K562 (cell line): ENCODE measurements around the gene RALGPS1. TPM values are rescaled to one million over a fixed set of nuclear protein-coding genes. Genes with fewer than 3 reads are reported as not detected.

ENCODE experiments used
- ATAC-seq: fragments of 200-7000 bp; cut with Tn5 transposase; 3 replicates; pipeline ENCODE4 v1.9.1; 2020; ENCODE audit warnings: moderate library complexity
- BruUV-seq: library from RNA; stranded (reverse); fragments of 400-500 nt; replicated peaks from 2 replicates; lab custom pipeline; 2021; lab: Mats Ljungman, UMichigan
- CTCF ChIA-PET: fragments of 300-600 bp; formaldehyde crosslinking; extraction: SDS; loops from one replicate; lab custom pipeline; 2021; ENCODE audit warnings: low intra/inter-chr PET ratio; lab: Yijun Ruan, JAX
- POLR2A ChIA-PET: fragments of 300-600, 350-650 bp; sonication (Branson Sonifier 250); formaldehyde crosslinking; extraction: SDS; loops from one replicate; lab custom pipeline; 2021; ENCODE audit warnings: antibody characterized with exemption, inconsistent platforms; lab: Yijun Ruan, JAX
- DNase-seq, 4 experiments: peaks; one replicate each; pipeline versions ENCODE4 v3.0.0 to v3.0.0-alpha.2; 2011 to 2018; ENCODE audit warnings: low spot score in 3 of 4, mixed read lengths in 3 of 4; ENCODE audit errors: extremely low read depth in 1 of 4
- FAIRE-seq: peaks from 2 replicates; lab custom pipeline; 2011; peaks lifted over from hg19 to GRCh38; lab: Jason Lieb, UNC
- H2AFZ ChIP-seq: 2 replicates; pipeline ENCODE4 v1.6.0; 2011; ENCODE audit warnings: low read depth, low read length, control low read depth, inconsistent platforms
- H3K27ac ChIP-seq: fragments of 200-600 bp; 3 replicates; pipeline ENCODE4 v1.8.0; 2011; ENCODE audit warnings: low read depth, mild to moderate bottlenecking, control low read depth, inconsistent platforms, low read length, moderate library complexity, mixed read lengths; ENCODE audit errors: extremely low read depth
- H3K27me3 ChIP-seq, 2 experiments: fragments of 300-600 bp in 1 of 2; 2 replicates in 1 of 2; 3 replicates in 1 of 2; pipeline versions ENCODE4 v1.6.0 to v1.8.0; 2011; ENCODE audit warnings: inconsistent platforms in 2 of 2, low read length in 2 of 2, mild to moderate bottlenecking in 1 of 2, mixed read lengths in 1 of 2, moderate library complexity in 1 of 2; ENCODE audit not compliant: control insufficient read depth in 2 of 2, insufficient read depth in 2 of 2
- H3K36me3 ChIP-seq: fragments of 300-600 bp; 3 replicates; pipeline ENCODE4 v1.8.0; 2011; ENCODE audit warnings: mild to moderate bottlenecking, low read length, inconsistent platforms; ENCODE audit not compliant: control insufficient read depth, insufficient read depth
- H3K4me1 ChIP-seq, 2 experiments: fragments of 200-600 bp in 1 of 2; replicated peaks in 1 of 2; 2 replicates in 1 of 2; 3 replicates in 1 of 2; pipeline versions ENCODE4 v1.5.1 to v1.8.0; 2011; ENCODE audit warnings: inconsistent platforms in 2 of 2, low read length in 2 of 2, mild to moderate bottlenecking in 1 of 2, mixed read lengths in 1 of 2, moderate library complexity in 1 of 2; ENCODE audit not compliant: control insufficient read depth in 2 of 2, insufficient read depth in 2 of 2
- H3K4me2 ChIP-seq: 2 replicates; pipeline ENCODE4 v1.6.1; 2011; ENCODE audit warnings: low read length, control low read depth, inconsistent platforms, mixed read lengths; ENCODE audit not compliant: insufficient read depth
- H3K4me3 ChIP-seq: fragments of 200-600 bp; sonication (generic), shearing (Covaris generic); 2 replicates; pipeline ENCODE4 v1.5.1; 2016; ENCODE audit warnings: control low read depth, inconsistent platforms
- H3K79me2 ChIP-seq: fragments of 200-600 bp; 3 replicates; pipeline ENCODE4 v1.8.0; 2011; ENCODE audit warnings: low read length, inconsistent platforms; ENCODE audit not compliant: control insufficient read depth, insufficient read depth
- H3K9ac ChIP-seq, 2 experiments: 2 replicates each; pipeline versions ENCODE4 v1.6.0 to v1.6.1; 2011; ENCODE audit warnings: low read depth in 2 of 2, low read length in 2 of 2, control low read depth in 1 of 2, inconsistent platforms in 1 of 2, mild to moderate bottlenecking in 1 of 2, mixed read lengths in 1 of 2; ENCODE audit not compliant: insufficient read depth in 1 of 2
- H3K9me1 ChIP-seq: one replicate; pipeline ENCODE4 v1.6.0; 2011; ENCODE audit warnings: inconsistent platforms, mild to moderate bottlenecking, low read length, moderate library complexity; ENCODE audit not compliant: control insufficient read depth, insufficient read depth
- H3K9me3 ChIP-seq: replicated peaks from 2 replicates; pipeline ENCODE4 v1.5.1; 2011; ENCODE audit warnings: low read depth, low read length, inconsistent platforms; ENCODE audit not compliant: control insufficient read depth, insufficient read depth
- H4K20me1 ChIP-seq: replicated peaks from 2 replicates; pipeline ENCODE4 v1.6.1; 2011; ENCODE audit warnings: low read length, inconsistent platforms, mixed read lengths; ENCODE audit not compliant: control insufficient read depth, insufficient read depth
- HIVEP1 ChIP-seq: fragments of 250-450 bp; sonication (Bioruptor Pico); IDR thresholded peaks from 2 replicates; pipeline ENCODE4 v1.4.0; 2020; ENCODE audit warnings: mild to moderate bottlenecking
- ILF3 ChIP-seq: fragments of 450-650 bp; IDR thresholded peaks from 2 replicates; pipeline ENCODE4 v1.6.1; 2018; ENCODE audit warnings: antibody characterized with exemption, mild to moderate bottlenecking, moderate library complexity, borderline replicate concordance
- KAT2B ChIP-seq: IDR thresholded peaks from one replicate; pipeline ENCODE4 v1.6.1; 2012; ENCODE audit warnings: low read depth, mild to moderate bottlenecking, control low read depth, inconsistent platforms, low read length, moderate library complexity
- KDM4B ChIP-seq, 2 experiments: fragments of 450-650 bp in 1 of 2; sonication (generic) in 1 of 2; IDR thresholded peaks; 2 replicates each; pipeline ENCODE4 v1.6.1; 2016 to 2017; ENCODE audit warnings: borderline replicate concordance in 2 of 2, antibody characterized with exemption in 1 of 2, low read depth in 1 of 2, mild to moderate bottlenecking in 1 of 2
- MTA2 ChIP-seq: fragments of 450-650 bp; IDR thresholded peaks from 2 replicates; pipeline ENCODE4 v1.6.1; 2016; ENCODE audit warnings: low read depth
- SPI1 ChIP-seq: IDR thresholded peaks from 2 replicates; pipeline ENCODE4 v1.6.1; 2011; ENCODE audit warnings: low read depth, low read length, control low read depth, borderline replicate concordance
- STAT5A ChIP-seq: IDR thresholded peaks from 2 replicates; pipeline ENCODE4 v1.6.1; 2012; ENCODE audit warnings: low read length, inconsistent platforms, borderline replicate concordance
- ZNF282 ChIP-seq: sonication (generic); formaldehyde crosslinking; IDR thresholded peaks from 2 replicates; pipeline ENCODE4 v1.8.1; 2023; ENCODE audit warnings: missing genetic modification reagents
- ZNF398 ChIP-seq: fragments of 250-450 bp; sonication (Bioruptor Pico); IDR thresholded peaks from 2 replicates; pipeline ENCODE4 v1.8.0; 2021; ENCODE audit warnings: moderate library complexity, mild to moderate bottlenecking, inconsistent platforms
- WGBS: fragments of 100-300 bp; shearing (Covaris generic); methylation state at CpG from one replicate; pipeline ENCODE4 v1.1.6; 2016; ENCODE audit warnings: low coverage, mixed read lengths; ENCODE audit not compliant: insufficient coverage; ENCODE audit errors: missing lambda C conversion rate; 5-methylcytosine and 5-hydroxymethylcytosine counted together
- in situ Hi-C: fragments of 300-500 bp; cut with MboI; formaldehyde crosslinking; loops from 4 replicates; pipeline ENCODE4 v1.15.0; 2018; ENCODE audit warnings: inconsistent platforms, mixed read lengths
- intact Hi-C: fragments of 100-400 bp; cut with micrococcal nuclease; formaldehyde crosslinking; loops from 2 replicates; pipeline ENCODE4 v1.14.2; 2022
- polyA plus RNA-seq, 8 experiments: library from polyadenylated mRNA; depleted of rRNA in 4 of 8; stranded (reverse) in 5 of 8; unstranded in 3 of 8; fragments of >200 nt; fragmentation: Nextera tagmentation in 2 of 8; fragmentation: Illumina TruSeq in 1 of 8; extraction: Ambion mirVana in 2 of 8; extraction: Trizol in 1 of 8; gene quantifications; 2 replicates each; pipeline versions ENCODE4 v1.2.1 to v1.2.3, GENCODE V29; 2011 to 2014; ENCODE audit warnings: inconsistent platforms in 1 of 8, missing spikeins in 1 of 8
- total RNA-seq, 7 experiments: library from RNA; depleted of rRNA in 6 of 7; stranded (reverse); fragments of >200 nt in 6 of 7; fragmentation: Illumina TruSeq in 2 of 7; extraction: Trizol in 2 of 7; gene quantifications; 2 replicates each; pipeline versions ENCODE4 v1.2.1 to v1.2.3, GENCODE V29; 2011 to 2021; ENCODE audit warnings: low replicate concordance in 1 of 7

Gene RALGPS1
- total and polyA plus RNA-seq, 9 of the 15 experiments (the other 6 are each of a cell fraction or from before 2014, with no cell fraction given): 0.04 to 2.6 (median 1.5) TPM

DNA sequence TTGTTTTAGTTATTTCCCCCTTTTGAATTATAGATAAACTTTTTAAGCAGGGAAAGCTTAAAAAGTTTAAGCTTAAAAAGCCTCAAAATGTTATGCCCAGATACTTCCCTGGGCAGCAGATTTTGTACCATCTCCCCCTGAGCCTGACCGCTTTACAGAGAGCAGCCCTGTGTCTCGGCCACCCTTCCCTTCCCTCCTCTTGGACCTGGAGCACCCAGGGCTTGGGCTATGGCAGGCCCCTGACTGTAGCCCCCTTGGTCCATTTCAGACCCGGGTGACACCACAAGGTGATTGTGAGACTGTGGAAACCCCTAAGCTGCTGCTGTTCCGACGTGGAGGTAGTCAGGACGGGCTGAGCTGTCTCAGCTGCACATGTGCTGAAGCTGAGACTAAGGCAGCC is 97.7 kb downstream of the RALGPS1 start:
- TF ChIP-seq STAT5A: no peak
- no peak for TF ChIP-seq HIVEP1 (CRISPR knock-in tag)
- TF ChIP-seq ZNF398: no peak
- TF ChIP-seq SPI1: no peak
- TF ChIP-seq ILF3: no peak
- no peak for TF ChIP-seq MTA2
- no peak for TF ChIP-seq KAT2B
- no peak for TF ChIP-seq ZNF282 (CRISPR knock-in tag)
- TF ChIP-seq KDM4B (IDR thresholded peaks at IDR 0.05; ENCODE audit: borderline replicate concordance in 2 of 2, low read depth in 1 of 2): no peak
- TF ChIP-seq, all 486 proteins: peak for 0
- no peak overlapping the region for H3K27ac ChIP-seq
- H3K4me2 ChIP-seq: no peak overlapping the region
- no peak for FAIRE-seq
- CTCF ChIA-PET: no interaction called here
- no peaks in the 10 kb centered on the region for H3K9me3 ChIP-seq
- peaks cover 21 to 61% of the 10 kb centered on the region in 2 experiments for H3K27me3 ChIP-seq
- WGBS: 4% methylated on average over 6 of the region's 6 CpGs
- H3K79me2 ChIP-seq: no peaks in the 10 kb centered on the region
- POLR2A ChIA-PET: no interaction called here
- no peaks in the 10 kb centered on the region for H3K4me1 ChIP-seq
- H3K9ac ChIP-seq: no peak overlapping the region
- intact Hi-C loops: no loop called here
- no peak for DNase-seq
- H4K20me1 ChIP-seq: 0 out of 2 replicates have a peak, but pooled peaks cover 4% of the 10 kb centered on the region
- no peak overlapping the region for H3K4me3 ChIP-seq
- BruUV-seq: no TSS peak
- H2AFZ ChIP-seq: no peak overlapping the region
- H3K36me3 ChIP-seq: no peaks in the 10 kb centered on the region
- ATAC-seq: no peak
- H3K9me1 ChIP-seq: peaks cover 2% of the 10 kb centered on the region
- in situ Hi-C loops: no loop called here
